Measurements from ENCODE around the gene SIRPA. TPM values are rescaled to one million over a fixed set of nuclear protein-coding genes. Genes with fewer than 3 reads are reported as not detected.

SIRPA gene
- total RNA-seq, 1 experiment from 2014 or later: 12.8 TPM

DNA sequence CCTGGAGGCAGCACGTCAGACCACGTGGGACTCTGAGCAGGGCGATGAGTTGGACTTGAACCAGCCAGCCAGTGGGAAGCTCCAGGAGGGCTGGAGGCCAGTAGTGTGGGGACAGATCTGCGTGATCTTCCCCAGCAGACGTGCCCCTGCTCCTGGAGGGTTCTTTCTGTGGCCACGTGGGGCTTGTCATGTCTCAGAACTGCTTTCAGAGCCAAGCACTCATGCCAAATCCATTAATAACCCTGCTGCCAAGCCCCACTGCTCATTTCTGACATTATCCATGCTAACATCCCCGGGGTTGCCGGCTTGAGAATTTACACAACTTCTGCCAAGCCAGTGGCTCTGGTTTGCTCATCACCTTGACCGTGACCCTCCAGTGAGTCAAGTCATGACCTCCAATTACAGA, 38.3 kb downstream of the SIRPA start:
- Histone ChIP-seq H3K27ac (ENCODE audit: low read length) (no peak overlapping the region), H3K27me3 (ENCODE audit: low read length) (no peaks in the 10 kb centered on the region), H3K9me3 (ENCODE audit: low read length) (no peaks in the 10 kb centered on the region), H4K20me1 (ENCODE audit: low read length) (no peaks in the 10 kb centered on the region), H3K36me3 (ENCODE audit: low read depth, low read length) (no peaks in the 10 kb centered on the region), H2AFZ (ENCODE audit: low read length) (no peak overlapping the region), H3K79me2 (ENCODE audit: low read length) (no peaks in the 10 kb centered on the region), H3K9me2 (replicated peaks; ENCODE audit: low read length) (no peaks in the 10 kb centered on the region), H3K4me3 (ENCODE audit: low read length) (no peak overlapping the region), H3K9ac (ENCODE audit: low read length) (no peak overlapping the region), H3F3A (ENCODE audit: low read length, unreplicated experiment) (no peaks in the 10 kb centered on the region), H3K4me1 (ENCODE audit: insufficient read depth, low read length) (no peaks in the 10 kb centered on the region), H3K4me2 (ENCODE audit: low read length) (no peak overlapping the region)
- intact Hi-C loops (cut with micrococcal nuclease): no loop called here
- ATAC-seq (no peak), DNase-seq (no peak)
- no TSS peak for BruUV-seq (replicated peaks)
- POLR2A ChIA-PET (ENCODE audit: unreplicated experiment): no interaction called here
- TF ChIP-seq, protein P1, sequence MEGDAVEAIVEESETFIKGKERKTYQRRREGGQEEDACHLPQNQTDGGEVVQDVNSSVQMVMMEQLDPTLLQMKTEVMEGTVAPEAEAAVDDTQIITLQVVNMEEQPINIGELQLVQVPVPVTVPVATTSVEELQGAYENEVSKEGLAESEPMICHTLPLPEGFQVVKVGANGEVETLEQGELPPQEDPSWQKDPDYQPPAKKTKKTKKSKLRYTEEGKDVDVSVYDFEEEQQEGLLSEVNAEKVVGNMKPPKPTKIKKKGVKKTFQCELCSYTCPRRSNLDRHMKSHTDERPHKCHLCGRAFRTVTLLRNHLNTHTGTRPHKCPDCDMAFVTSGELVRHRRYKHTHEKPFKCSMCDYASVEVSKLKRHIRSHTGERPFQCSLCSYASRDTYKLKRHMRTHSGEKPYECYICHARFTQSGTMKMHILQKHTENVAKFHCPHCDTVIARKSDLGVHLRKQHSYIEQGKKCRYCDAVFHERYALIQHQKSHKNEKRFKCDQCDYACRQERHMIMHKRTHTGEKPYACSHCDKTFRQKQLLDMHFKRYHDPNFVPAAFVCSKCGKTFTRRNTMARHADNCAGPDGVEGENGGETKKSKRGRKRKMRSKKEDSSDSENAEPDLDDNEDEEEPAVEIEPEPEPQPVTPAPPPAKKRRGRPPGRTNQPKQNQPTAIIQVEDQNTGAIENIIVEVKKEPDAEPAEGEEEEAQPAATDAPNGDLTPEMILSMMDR (conservative IDR thresholded peaks at IDR 0.05; ENCODE audit: low read depth, low read length): no peak
- TF ChIP-seq EZH2 (IDR thresholded peaks at IDR 0.05; ENCODE audit: low read length, unreplicated experiment) (no peak), EZH2phosphoT487 (IDR thresholded peaks at IDR 0.05; ENCODE audit: borderline replicate concordance, low read length) (no peak)
- CTCF ChIA-PET: no interaction called here

DNA sequence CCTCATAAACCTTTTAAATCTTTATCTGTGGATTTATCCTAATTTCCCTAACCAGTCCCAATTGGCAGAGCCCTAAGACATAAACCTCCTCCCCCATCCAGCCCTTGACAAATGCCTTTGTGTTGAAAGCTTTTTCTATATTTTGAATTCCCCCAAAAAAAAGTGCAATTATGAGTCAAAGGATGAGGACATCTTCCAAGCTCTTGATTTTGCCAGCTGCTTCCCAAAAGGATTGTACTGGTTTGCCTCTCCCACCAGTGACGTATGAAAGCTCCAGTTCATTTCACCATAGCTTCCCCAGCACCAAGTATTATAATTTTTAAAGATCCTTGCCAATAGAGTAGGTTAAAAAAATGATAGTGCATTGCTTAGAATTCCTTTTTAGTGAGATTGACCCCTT, 38.9 kb downstream of the SIRPA start:
- H4K20me1 ChIP-seq (ENCODE audit: low read length): no peaks in the 10 kb centered on the region
- no peaks in the 10 kb centered on the region for H3F3A ChIP-seq (ENCODE audit: low read length, unreplicated experiment)
- DNase-seq (no peak), ATAC-seq (no peak)
- BruUV-seq (replicated peaks): no TSS peak
- ChIA-PET POLR2A (ENCODE audit: unreplicated experiment) (no interaction called here), CTCF (no interaction called here)
- H3K4me2 ChIP-seq (ENCODE audit: low read length): no peak overlapping the region
- H3K4me3 ChIP-seq (ENCODE audit: low read length): no peak overlapping the region
- H3K4me1 ChIP-seq (ENCODE audit: insufficient read depth, low read length): no peaks in the 10 kb centered on the region
- no peak overlapping the region for H2AFZ ChIP-seq (ENCODE audit: low read length)
- H3K27ac ChIP-seq (ENCODE audit: low read length): no peak overlapping the region
- no peaks in the 10 kb centered on the region for H3K79me2 ChIP-seq (ENCODE audit: low read length)
- intact Hi-C loops (cut with micrococcal nuclease): no loop called here
- no peaks in the 10 kb centered on the region for H3K9me3 ChIP-seq (ENCODE audit: low read length)
- no peaks in the 10 kb centered on the region for H3K36me3 ChIP-seq (ENCODE audit: low read depth, low read length)
- no peaks in the 10 kb centered on the region for H3K27me3 ChIP-seq (ENCODE audit: low read length)
- TF ChIP-seq EZH2phosphoT487 (IDR thresholded peaks at IDR 0.05; ENCODE audit: borderline replicate concordance, low read length): no peak
- no peaks in the 10 kb centered on the region for H3K9me2 ChIP-seq (replicated peaks; ENCODE audit: low read length)
- no peak overlapping the region for H3K9ac ChIP-seq (ENCODE audit: low read length)

DNA sequence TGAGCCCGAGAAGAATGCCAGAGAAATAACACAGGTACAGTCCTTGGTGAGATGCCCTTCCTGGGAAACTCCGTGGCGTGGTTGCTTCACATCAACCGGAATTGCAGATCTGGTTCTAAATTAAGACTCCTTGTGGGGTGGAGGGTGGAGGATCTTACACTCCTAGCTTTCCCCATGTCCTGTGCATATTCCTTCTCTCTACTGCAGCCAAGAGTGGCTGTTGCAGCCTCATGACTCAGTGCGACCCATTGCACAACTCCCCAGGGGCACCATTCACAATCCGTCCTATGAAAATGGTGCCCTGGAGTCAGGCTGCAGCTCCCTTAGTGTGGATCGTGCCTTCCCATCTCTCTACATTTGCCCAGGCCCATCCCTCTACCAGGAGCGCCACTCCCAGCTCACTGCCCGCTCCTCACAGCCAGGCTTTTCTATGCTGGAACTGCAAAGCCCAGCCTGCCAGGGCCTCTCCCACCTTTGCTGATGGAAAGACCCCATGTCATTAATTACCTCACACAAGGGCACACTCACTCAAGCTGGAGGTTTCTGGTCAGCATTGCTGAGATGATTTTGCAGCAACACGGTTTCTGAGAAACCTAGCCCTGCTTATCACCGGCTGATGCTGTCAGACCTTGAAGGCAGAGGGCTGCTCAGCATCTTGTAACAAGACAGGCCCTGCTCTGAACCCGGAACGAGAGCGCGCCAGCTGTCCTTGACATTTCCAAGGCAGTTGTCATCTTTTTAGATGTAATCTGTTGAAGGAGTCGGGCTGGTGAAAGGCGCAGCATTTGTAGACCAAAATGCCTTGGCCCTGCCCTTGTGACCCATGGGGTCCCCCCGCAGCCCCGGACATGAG, 39.7 kb downstream of the SIRPA start:
- DNase-seq (no peak), ATAC-seq (no peak)
- Histone ChIP-seq H3K4me3 (ENCODE audit: low read length) (no peak overlapping the region), H3K9ac (ENCODE audit: low read length) (no peak overlapping the region), H4K20me1 (ENCODE audit: low read length) (no peaks in the 10 kb centered on the region), H3K9me3 (ENCODE audit: low read length) (no peaks in the 10 kb centered on the region), H3K9me2 (replicated peaks; ENCODE audit: low read length) (no peaks in the 10 kb centered on the region), H3K79me2 (ENCODE audit: low read length) (no peaks in the 10 kb centered on the region), H3F3A (ENCODE audit: low read length, unreplicated experiment) (no peaks in the 10 kb centered on the region), H2AFZ (ENCODE audit: low read length) (no peak overlapping the region), H3K4me2 (ENCODE audit: low read length) (no peak overlapping the region), H3K27ac (ENCODE audit: low read length) (no peak overlapping the region), H3K36me3 (ENCODE audit: low read depth, low read length) (no peaks in the 10 kb centered on the region), H3K27me3 (ENCODE audit: low read length) (no peaks in the 10 kb centered on the region), H3K4me1 (ENCODE audit: insufficient read depth, low read length) (no peaks in the 10 kb centered on the region)
- no TSS peak for BruUV-seq (replicated peaks)
- intact Hi-C loops (cut with micrococcal nuclease): no loop called here
- ChIA-PET POLR2A (ENCODE audit: unreplicated experiment) (no interaction called here), CTCF (no interaction called here)
- TF ChIP-seq EZH2 (IDR thresholded peaks at IDR 0.05; ENCODE audit: low read length, unreplicated experiment): no peak
- TF ChIP-seq EZH2phosphoT487 (IDR thresholded peaks at IDR 0.05; ENCODE audit: borderline replicate concordance, low read length): no peak
- TF ChIP-seq, protein P1 (conservative IDR thresholded peaks at IDR 0.05; ENCODE audit: low read depth, low read length): no peak

Data from PC-3 (cell line).